ENCODE results near the gene ATRNL1.

GRCh38 chr10:115638246-115638645 lies 545.1 kb downstream of the ATRNL1 start:
- TF ChIP-seq, protein P1, sequence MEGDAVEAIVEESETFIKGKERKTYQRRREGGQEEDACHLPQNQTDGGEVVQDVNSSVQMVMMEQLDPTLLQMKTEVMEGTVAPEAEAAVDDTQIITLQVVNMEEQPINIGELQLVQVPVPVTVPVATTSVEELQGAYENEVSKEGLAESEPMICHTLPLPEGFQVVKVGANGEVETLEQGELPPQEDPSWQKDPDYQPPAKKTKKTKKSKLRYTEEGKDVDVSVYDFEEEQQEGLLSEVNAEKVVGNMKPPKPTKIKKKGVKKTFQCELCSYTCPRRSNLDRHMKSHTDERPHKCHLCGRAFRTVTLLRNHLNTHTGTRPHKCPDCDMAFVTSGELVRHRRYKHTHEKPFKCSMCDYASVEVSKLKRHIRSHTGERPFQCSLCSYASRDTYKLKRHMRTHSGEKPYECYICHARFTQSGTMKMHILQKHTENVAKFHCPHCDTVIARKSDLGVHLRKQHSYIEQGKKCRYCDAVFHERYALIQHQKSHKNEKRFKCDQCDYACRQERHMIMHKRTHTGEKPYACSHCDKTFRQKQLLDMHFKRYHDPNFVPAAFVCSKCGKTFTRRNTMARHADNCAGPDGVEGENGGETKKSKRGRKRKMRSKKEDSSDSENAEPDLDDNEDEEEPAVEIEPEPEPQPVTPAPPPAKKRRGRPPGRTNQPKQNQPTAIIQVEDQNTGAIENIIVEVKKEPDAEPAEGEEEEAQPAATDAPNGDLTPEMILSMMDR (IDR thresholded peaks at IDR 0.05; ENCODE audit: low read depth, low read length), result no peak
- no peak for TF ChIP-seq EZH2phosphoT487 (IDR thresholded peaks at IDR 0.05; ENCODE audit: low read depth)
